Activated gamma-delta T cell (primary cell): ENCODE data around the gene HOXA9.

Source experiments
- DNase-seq: peaks from one replicate; lab custom pipeline; 2025; lab: John Stamatoyannopoulos, UW
- total RNA-seq, 2 donors: gene quantifications; one replicate each; lab custom pipeline; 2026; lab: John Stamatoyannopoulos, UW

HOXA9 gene
- 3.0 reads per million in 2 donors for total RNA-seq

DNA sequence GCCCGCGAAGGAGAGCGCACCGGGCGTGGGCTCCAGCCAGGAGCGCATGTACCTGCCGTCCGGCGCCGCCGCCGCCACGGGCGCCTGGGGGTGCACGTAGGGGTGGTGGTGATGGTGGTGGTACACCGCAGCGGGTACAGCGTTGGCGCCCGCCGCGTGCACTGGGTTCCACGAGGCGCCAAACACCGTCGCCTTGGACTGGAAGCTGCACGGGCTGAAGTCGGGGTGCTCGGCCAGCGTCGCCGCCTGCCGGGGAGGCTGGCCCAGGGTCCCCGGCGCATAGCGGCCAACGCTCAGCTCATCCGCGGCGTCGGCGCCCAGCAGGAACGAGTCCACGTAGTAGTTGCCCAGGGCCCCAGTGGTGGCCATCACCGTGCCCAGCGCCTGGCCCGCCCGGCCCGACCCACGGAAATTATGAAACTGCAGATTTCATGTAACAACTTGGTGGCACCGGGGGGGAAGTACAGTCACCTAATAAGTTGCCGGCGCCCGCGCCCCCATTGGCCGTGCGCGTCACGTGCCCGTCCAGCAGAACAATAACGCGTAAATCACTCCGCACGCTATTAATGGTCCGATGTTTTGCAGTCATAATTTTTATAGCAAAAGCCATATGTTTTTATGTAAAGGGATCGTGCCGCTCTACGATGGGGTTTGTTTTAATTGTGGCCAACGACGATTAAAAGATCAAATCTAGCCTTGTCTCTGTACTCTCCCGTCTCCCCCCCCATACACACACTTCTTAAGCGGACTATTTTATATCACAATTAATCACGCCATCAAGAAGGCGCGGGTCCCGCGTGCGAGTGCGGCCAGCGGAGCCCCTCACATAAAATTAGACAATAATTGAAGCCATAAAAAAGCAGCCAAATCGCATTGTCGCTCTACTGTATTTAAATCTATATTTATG lies at the start of gene HOXA9:
Gene HOXA9, minus strand, starts transcription at position 449 of the 907 bp plus-strand sequence. Its CDS starts 80 bp downstream, at position 369.
- DNase-seq, result no peak

DNA sequence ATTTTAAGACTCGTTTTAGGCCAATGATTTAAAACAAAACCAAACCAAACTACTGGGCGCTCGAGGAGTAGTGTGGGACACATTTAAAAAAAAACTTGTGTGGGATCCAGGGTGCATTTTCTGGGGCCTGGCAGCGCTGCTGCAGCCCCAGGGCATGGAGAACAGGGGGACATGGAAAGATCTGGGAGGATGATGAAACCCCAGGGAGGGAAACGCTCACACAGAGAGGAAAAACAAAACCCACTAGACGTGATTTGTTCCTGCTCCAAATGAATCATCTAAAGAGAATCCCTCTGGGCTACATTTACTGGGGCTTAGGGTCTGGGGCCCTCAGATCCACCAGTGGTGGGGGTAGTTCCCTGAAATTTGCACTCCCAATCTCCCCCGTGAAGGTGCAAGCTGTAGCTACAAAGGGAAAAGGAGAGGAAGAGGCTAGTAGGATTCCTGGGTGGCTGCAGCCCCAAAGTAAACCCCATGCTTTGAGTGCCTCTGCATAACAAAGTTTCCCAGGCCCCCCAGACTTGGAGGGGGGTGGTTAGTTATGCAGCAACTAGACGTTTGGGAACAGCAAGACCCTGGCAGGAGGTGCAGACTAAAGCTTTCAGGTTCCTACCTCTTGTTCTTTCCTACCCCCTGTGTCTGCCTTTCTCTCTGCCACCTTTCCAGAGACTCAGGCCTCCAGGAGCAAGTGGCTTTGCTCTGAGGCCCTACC lies 49.1 kb upstream of the HOXA9 start:
- DNase-seq, result no peak

DNA sequence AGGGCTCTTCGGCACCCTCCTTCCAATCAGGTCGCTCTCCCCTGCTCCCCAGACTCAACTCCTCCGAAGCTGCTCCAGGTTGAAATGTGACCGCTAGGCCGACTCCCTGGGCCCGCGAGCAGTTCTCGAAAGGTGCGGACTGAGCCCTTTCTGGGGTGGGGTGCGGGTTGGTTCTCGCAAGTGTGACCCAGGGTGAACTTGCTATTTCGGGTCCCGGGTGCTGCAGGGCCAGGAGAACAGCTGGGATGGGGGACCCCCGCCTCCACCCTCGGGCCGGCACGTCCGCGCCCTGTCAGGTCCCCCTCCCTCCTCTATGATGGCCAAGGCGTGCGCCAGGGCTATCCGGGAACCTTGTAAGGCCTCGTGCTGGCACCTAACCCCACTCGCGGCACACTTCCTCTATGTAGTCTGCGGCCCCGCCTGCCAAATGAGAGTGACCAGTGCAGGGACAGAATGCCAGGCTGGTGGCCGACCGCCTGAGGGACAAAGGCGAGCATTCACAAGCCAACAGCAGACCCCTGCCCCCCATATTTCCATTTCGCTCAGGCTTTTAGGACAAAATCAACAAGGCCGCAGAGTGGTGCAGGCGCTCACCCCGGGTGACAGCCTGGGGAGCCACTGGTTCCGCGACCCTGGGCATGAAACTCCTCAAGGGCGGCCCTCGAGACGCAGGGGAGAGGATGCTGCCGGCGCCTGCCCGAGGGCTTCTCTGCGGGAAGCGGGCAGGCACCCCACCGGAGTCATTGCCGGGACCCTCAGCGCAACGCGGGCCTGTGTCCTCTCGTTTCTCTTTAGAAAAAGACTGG lies 48.3 kb upstream of the HOXA9 start:
- no peak for DNase-seq

DNA sequence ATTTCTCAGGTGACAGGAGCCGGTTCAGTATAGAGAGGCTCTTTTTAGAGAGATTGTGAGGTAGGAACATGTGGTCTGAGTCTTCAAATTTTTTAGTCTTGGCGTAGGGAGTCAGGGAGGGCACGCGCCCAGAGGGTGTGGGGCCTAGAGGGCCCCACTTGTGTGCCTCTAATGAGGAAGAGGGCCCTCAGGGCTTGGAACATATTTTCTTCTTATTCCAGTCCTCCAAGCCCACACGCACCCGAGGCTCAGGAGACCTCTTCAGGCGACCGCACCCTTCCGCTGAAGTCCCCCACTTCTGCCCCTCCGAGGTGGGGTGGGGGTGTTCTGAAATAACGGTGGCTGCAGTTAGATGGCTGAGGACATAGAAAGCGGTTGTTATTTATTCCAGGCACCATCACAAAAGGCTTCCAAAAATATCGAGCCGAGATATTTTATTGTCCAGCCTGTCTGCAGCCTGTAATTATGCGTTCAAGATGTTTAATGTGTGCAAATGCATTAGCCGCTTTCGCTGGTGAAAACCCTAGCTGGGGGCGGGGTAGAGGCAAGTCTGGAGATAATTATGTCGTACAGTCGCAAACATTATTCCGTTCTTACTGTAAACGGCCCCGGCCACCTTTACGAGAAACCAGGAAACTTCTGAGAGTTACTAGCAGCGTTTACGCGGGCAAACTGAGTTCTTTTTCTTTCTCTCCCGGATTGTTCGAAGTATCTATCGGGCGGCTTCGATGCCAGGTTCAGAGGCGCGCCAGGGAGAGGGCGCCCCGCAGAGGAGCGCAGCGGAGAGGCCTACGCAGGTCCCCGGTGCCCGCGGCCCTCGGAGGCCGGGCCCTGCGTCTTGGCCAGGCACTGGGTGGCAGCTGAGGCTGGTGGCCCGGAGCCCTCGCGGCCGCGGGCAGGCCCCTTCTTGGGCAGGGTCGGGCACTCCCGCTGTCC lies 47.4 kb upstream of the HOXA9 start:
- DNase-seq, result no peak

DNA sequence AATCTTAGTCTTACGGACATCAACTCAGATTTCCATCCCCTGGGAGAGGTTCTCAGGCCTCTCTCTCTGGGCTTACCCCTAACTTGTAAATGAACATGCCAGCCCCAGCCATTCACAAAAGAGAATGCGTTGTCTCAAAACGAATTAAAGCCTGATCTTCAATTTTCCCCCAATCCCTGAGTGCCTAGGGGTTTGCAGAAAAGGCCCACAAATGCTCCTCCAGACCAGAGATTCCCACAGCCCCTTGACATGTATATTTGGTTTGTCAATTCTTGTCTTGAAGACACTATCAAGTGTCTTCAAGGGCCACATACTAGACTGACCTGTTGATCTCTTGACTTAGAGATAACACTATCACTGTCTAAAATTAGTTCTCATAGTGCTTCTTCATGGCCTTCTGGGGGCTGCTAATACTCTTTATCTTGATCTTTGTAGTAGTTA lies 46.4 kb upstream of the HOXA9 start:
- DNase-seq, result no peak

DNA sequence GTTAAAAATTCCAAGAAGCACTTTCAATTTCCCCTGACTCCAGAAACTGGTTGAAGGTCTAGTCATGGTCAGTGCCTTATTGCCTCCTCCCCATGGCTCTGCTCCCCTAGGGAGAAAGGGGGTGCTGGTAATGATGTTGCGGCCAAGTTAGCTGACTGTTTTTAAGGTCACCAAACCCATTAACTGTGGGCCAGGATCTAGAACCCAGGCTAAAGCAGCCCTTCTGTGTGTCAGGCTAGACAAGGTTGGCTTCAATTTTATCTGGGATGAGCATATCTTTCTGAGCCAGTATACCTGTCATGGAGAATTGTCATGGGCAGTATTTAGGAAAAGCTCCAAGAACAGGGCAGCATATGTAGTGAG lies 45.7 kb upstream of the HOXA9 start:
- no peak for DNase-seq

DNA sequence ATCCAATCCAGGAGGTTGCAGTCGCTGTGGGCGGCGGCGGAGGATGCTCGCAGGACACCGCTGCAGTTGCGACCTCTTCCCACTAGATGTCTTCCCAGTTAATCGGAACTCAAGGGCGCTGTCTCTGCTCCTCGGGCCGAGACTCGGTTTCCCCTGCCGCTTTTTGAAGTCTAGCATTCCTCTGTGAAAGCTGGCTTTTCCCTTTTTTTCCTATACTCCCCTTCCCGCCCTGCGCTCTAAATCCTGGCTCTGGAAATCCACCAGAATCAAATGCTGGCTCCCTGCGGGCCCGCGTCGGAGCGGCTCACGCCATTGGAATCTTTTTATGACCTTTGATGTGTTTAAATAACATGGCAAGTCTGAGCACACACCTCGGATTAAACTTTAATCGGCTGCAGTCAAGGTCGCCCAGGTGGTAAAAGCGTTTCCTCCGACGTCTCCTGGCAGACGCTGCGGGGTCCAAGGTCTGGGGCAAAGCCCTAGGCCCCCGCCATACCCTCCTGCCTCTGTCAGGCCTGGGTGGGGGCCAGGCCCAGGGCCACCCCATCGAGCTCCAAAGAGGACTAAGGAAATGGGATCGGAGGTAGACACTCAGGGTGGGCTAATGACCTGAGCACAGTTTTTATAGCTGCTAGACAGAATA lies 45.2 kb upstream of the HOXA9 start:
- DNase-seq, result no peak

DNA sequence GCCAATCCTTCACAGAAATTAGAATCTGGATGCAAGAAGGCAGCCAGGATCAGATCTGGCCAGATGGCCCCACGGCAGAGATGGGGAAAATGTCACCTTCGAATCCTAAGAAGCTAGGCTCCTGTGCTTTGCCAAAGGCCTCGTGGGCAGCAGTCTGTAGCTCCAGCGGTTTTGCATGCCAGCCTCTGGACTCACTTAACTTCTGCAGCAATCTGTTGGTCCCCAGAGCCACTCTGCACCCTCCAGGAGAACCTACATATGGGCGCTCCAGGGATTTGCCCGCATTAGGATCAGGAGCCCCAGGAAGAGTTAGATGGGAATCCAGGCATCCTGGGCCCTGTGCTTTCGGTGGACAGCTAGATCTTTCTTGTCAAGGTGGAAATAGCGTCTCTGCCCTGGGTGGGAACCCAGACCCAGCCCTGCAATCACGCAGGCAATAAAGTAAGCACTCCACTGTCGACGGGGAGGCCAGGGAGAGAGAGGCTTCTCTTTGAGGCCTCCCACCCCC lies 44.6 kb upstream of the HOXA9 start:
- no peak for DNase-seq

DNA sequence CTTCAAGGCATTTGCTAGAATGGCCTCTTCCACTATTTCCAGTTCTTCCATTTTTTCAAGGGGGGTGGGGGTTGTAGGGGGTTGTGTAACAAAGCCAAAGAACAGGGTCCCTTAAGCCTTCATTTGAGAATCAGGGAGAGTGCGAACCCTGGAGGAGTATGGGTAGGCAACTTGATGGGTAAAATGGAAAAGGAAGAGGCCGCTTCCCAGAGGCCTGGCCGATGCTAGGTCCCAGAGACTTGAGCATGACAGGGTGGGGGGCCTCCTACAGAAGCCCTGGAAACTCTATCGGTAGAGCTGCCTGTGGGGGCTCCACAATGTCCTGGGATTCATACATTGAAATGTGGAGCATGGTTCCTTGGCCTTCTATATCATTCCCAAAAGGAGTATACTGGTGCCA lies 43.7 kb upstream of the HOXA9 start:
- no peak for DNase-seq

DNA sequence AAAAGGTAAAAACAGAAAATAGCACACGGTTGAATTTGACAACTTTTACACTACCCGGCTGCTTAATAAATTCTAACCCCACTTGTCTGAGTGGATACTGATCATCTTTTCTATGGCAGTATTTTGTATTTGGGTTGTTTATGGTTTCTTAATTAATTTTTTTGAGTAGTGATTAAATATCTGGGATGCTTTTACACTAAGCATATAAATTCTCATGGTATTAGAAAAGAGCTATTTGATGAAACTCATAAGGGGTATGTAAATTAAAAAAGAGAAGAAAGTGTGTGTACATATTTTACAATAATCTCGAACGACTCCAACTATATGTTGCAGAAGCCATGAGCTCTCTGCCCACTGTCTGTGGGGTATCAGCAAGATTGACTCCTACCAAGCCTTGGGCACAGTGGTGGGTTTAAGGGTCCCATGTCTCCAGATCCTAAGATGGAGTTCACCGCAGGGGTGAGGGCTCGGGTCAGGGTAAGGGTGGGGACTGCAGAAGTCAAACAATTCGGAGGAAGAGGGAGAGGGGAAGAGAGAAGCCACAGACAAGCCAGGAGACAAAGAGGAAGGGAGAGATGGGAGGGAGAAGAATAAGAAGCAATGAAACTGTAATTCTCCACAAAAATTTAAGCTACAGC lies 42.1 kb upstream of the HOXA9 start:
- DNase-seq, result no peak

DNA sequence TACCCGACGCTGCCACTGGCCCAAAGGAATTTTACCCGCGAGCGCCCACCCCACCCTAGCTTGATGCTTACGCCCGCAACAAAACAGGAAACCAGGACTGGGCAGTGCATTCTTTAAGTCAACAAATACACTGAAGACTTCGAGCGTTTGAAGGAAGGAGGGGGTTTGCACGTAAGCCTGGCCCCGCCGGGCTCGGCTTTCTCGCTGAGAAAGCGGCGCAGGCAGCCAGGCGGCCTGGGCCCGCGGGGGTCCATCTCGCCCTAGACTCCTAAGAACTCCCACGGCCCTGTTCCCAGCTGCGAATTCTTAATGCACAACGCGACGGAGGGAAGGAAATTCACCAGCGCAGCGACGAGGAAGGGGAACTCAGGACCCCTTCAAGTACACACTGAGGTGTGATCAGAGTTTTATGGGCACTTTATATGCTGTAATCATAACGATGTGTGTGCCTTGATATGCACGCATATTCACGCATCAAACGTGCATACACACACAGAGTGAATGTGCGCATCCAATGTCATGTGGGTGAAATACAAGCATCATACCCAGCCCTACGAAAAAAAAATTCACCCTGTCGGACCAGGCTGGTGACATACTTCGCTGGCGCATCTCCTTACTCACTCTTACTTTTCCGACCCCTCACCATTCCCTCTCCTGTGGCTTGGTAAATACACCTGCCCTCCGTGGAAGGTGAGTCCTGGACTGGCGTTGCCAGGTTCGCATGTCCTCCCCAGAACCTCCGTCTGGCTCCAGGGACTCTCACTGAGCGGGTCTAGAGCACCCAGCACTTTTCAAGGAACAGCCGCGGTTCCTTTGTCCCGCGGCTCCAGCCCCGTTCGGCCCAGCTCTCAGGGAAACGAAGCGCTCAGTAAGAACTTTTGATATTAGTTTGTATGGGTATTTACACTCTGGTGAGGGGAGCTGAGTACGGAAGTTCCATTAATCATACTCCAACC lies 40.3 kb upstream of the HOXA9 start:
- no peak for DNase-seq

DNA sequence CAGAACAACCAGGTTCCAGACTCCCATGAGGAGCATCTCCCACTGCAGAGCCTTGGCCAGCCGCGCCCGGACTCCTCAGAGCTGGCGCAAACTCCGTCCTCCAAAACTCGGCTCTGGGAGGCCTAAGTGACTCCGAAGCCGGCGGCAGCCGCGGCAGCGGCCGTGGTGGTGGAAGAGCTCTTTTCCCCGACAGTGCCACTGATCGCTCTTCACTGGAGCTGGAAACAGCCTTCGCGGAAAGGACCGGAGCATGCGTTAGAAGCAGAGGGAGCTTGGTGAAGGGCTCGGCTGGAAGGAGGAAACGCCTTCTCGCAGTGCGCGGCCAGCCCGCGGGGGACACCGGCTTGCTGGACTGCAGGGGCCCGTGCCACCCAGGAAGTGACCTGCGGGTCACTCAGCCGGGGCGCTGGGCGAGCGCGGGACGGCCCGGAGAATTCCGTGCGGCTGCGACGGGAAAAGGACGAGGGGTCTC lies 39.5 kb upstream of the HOXA9 start:
- DNase-seq, result no peak

DNA sequence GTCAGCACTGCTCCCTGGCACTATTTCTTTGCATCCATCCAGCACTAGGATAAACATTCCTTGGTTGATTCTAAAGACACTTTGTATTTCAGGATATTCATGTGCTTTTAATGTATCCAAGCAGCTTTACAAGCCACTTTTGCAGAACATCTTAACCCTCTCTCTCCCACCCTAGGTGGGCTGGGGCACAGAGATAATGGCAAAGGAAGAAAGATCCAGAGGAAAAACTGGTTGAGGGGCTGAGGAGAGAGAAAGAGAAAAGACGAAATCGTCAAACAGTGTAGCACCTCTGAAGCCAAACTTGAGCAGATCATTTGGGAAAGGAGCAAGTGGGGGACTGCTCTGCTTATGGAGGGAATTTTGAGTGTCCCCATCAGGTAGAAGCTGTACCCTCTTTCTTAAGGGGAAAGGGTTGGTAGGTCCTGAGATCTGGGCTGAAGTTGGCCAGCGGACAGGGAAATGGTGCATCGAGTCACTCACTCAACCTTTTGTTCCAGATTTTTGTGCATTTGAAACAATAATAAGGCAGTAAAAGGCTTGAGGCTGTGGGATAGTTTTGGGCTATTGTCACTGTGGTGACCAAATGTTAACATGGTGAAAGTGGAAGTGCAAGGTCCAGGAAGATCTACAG lies 38.7 kb upstream of the HOXA9 start:
- no peak for DNase-seq

DNA sequence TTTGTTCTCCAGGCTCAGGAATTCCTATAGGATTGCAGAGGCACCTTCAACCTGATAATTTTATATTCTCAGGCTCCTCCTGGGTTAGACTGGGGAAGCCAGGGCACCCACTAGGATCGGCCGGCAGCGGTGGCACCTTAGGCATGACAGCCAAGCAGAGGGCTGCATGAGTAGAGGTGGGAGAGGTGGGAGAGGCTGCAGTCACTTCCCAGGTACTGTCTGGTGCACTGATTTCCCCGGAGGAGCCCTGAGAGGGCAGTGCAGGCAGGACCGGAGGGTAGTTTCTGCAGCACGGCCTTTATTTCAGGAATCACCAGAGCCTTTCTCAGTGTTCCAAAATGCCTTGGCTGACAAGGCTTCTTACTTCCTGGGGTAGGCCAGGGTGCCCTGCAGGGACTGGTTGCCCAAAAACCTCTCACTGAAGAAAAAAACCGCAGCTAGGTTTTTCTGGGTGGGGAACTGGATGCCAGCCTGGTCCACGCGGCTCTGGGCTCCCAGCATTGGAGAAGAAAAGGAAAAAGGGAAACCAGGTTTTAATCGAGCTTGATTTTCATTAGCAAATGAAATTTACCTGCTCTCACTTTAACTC lies 38.1 kb upstream of the HOXA9 start:
- DNase-seq, result no peak

DNA sequence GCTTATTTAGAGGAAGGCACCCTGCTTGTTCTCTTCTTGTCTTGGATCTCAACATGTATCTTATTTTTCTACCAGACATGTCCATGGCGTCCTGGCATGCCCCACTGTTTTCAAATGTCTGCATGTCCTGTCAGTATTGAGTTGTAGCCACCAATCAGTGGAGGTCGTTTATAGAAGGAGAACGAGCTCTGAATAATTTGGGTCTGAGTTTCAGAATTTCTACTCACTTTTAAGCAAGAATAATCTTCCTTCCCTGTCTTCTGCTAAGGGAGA lies 37.5 kb upstream of the HOXA9 start:
- no peak for DNase-seq

DNA sequence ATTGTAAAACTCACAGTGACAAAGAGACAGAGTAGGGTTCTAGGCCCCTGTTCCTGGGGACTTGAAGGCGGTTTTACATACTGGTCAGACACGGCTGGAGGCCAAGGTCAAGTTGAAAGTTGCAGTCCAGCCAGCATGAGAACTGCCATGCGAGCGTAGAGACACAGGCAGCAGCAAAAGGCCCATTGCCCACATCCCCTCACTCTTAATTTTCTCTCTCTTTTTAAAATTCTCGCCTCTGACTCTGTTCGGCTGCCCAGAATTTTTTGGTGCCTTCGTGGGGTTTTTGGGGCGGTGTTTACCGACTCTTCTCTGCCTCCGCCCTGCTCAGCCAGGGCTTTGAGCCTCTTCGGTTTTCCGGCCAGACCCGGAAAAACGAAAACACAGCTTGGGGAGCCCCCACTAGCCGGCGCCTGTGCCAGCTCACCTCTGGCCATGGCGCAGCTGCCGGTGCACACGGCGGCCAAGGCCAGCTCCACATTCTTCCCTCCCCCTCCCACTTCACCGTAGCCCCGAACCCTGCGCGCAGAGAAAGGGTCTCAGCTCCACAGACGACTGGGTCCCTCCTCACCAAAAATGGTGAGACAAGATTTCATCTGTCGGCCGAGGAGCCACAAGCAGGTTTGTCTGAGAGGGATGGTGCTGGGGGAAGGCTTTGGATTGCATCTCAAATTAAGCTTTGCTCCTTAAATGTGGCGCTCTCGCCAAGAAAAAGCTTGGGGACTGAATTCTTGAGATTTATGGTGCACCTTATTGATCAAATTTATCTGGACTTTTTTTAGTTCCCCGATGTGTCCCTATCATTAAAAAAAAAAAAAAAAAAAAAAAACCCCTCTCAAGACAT lies 36.9 kb upstream of the HOXA9 start:
- DNase-seq, result no peak

DNA sequence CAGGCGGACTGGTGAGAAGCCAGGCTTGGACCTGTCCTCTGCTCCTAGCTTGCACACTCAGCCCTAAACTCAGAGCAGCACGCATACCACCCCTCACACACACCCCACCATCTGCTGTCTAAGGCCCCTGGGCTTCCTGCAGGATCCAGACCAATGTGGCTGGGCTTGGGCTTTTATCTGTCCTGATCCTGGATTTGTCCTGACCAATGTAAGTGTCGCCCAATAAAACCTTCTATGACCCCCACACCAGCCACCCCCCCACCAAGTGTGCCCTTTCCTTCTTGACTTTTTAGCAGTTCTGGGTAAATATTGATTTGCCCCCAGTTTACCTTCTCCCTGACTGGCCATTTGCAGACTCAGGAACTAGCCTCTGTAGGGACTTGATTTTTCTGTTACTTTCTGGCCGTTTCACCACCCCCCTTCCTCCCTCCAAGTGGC lies 36.3 kb upstream of the HOXA9 start:
- DNase-seq, result no peak
